Amniotic epithelial cell (primary cell): ENCODE data around the gene LIMCH1.

Experiments used
- DNase-seq: peaks from one replicate; pipeline ENCODE4 v3.0.0-alpha.2; 2010; ENCODE audit warnings: low read depth

LIMCH1 gene

GRCh38 chr4:41602886-41603498, 65.0 kb downstream of the LIMCH1 start:
- DNase-seq: peak; percentile 44

GRCh38 chr4:41609851-41610250, 71.9 kb downstream of the LIMCH1 start:
- DNase-seq: no peak

GRCh38 chr4:41610474-41610873, 72.5 kb downstream of the LIMCH1 start:
- no peak for DNase-seq

GRCh38 chr4:41611124-41611838, 73.3 kb downstream of the LIMCH1 start:
- DNase-seq: no peak

GRCh38 chr4:41611881-41612871, 74.2 kb downstream of the LIMCH1 start:
- DNase-seq: peak; percentile 60

- no peak for DNase-seq
Observed at GRCh38 chr4:41613386-41613785, 75.4 kb downstream of the LIMCH1 start.

- peak; percentile 52 for DNase-seq
Observed at GRCh38 chr4:41613821-41614220, 75.9 kb downstream of the LIMCH1 start.

- peak; percentile 55 for DNase-seq
Observed at GRCh38 chr4:41614519-41614918, 76.6 kb downstream of the LIMCH1 start.

- no peak for DNase-seq
Observed at GRCh38 chr4:41619161-41619560, 81.2 kb downstream of the LIMCH1 start.

GRCh38 chr4:41620594-41621256, 82.8 kb downstream of the LIMCH1 start:
- DNase-seq: peak; percentile 54

- DNase-seq: no peak
Observed at GRCh38 chr4:41622787-41623186, 84.8 kb downstream of the LIMCH1 start.

GRCh38 chr4:41624765-41625164, 86.8 kb downstream of the LIMCH1 start:
- DNase-seq: no peak

GRCh38 chr4:41625531-41625930, 87.6 kb downstream of the LIMCH1 start:
- DNase-seq: no peak

GRCh38 chr4:41628936-41629335, 91.0 kb downstream of the LIMCH1 start:
- peak; percentile 46 for DNase-seq

GRCh38 chr4:41631523-41631922, 93.6 kb downstream of the LIMCH1 start:
- DNase-seq: no peak

GRCh38 chr4:41632481-41633073, 94.6 kb downstream of the LIMCH1 start:
- peak; percentile 76 for DNase-seq

- no peak for DNase-seq
Observed at GRCh38 chr4:41633321-41633720, 95.4 kb downstream of the LIMCH1 start.

GRCh38 chr4:41635441-41635840, 97.5 kb downstream of the LIMCH1 start:
- no peak for DNase-seq

- DNase-seq: no peak
Observed at GRCh38 chr4:41638203-41638602, 100.2 kb downstream of the LIMCH1 start.

GRCh38 chr4:41638866-41639265, 100.9 kb downstream of the LIMCH1 start:
- peak; percentile 19 for DNase-seq

GRCh38 chr4:41639291-41639690, 101.3 kb downstream of the LIMCH1 start:
- DNase-seq: no peak

GRCh38 chr4:41640906-41641305, 102.9 kb downstream of the LIMCH1 start:
- DNase-seq: no peak
